ENCODE data around the gene CDPF1. TPM values are rescaled to one million over a fixed set of nuclear protein-coding genes. Genes with fewer than 3 reads are reported as not detected.

The CDPF1 gene
- polyA plus RNA-seq, 2 donors: 6.6 to 7.4 TPM

- Histone ChIP-seq H3K4me3 (ENCODE audit: low read depth in 1 of 2, low read length in 2 of 2) (no peak overlapping the region), H3K36me3 (ENCODE audit: control insufficient read depth in 2 of 2, insufficient read depth in 2 of 2, low read length in 1 of 2) (no peaks in the 10 kb centered on the region), H3K4me1 (ENCODE audit: control insufficient read depth in 2 of 2, insufficient read depth in 2 of 2, low read length in 1 of 2) (peaks cover 2 to 8% of the 10 kb centered on the region in 2 donors), H3K9me3 (ENCODE audit: control insufficient read depth in 2 of 2, insufficient read depth in 1 of 2, low read depth in 1 of 2, low read length in 1 of 2) (no peaks in the 10 kb centered on the region), H3K27me3 (ENCODE audit: control insufficient read depth in 1 of 2, insufficient read depth in 2 of 2, low read length in 2 of 2) (no peaks in the 10 kb centered on the region), H3K27ac (ENCODE audit: low read depth in 2 of 2, low read length in 1 of 2) (no peak overlapping the region)
- WGBS, 2 donors: 80% methylated on average over 12 of the region's 12 CpGs
Measured at GRCh38 chr22:46259374-46259773, 9.3 kb upstream of the CDPF1 start.

GRCh38 chr22:46256358-46256958 is 6.4 kb upstream of the CDPF1 start:
- Histone ChIP-seq H3K9me3 (ENCODE audit: control insufficient read depth in 2 of 2, insufficient read depth in 1 of 2, low read depth in 1 of 2, low read length in 1 of 2) (no peaks in the 10 kb centered on the region), H3K27me3 (ENCODE audit: control insufficient read depth in 1 of 2, insufficient read depth in 2 of 2, low read length in 2 of 2) (no peaks in the 10 kb centered on the region), H3K27ac (ENCODE audit: low read depth in 2 of 2, low read length in 1 of 2) (no peak overlapping the region), H3K4me3 (ENCODE audit: low read depth in 1 of 2, low read length in 2 of 2) (no peak overlapping the region), H3K36me3 (ENCODE audit: control insufficient read depth in 2 of 2, insufficient read depth in 2 of 2, low read length in 1 of 2) (no peaks in the 10 kb centered on the region), H3K4me1 (ENCODE audit: control insufficient read depth in 2 of 2, insufficient read depth in 2 of 2, low read length in 1 of 2) (no peaks in the 10 kb centered on the region)
- 53 to 70% methylated on average over 8 of the region's 8 CpGs for WGBS, 2 donors

- no peaks in the 10 kb centered on the region for H3K27me3 ChIP-seq (ENCODE audit: control insufficient read depth in 1 of 2, insufficient read depth in 2 of 2, low read length in 2 of 2)
- 83 to 87% methylated on average over 9 of the region's 9 CpGs for WGBS, 2 donors
- H3K4me1 ChIP-seq (ENCODE audit: control insufficient read depth in 2 of 2, insufficient read depth in 2 of 2, low read length in 1 of 2): peaks cover 5 to 6% of the 10 kb centered on the region in 2 donors
- H3K9me3 ChIP-seq (ENCODE audit: control insufficient read depth in 2 of 2, insufficient read depth in 1 of 2, low read depth in 1 of 2, low read length in 1 of 2): no peaks in the 10 kb centered on the region
- no peak overlapping the region for H3K4me3 ChIP-seq (ENCODE audit: low read depth in 1 of 2, low read length in 2 of 2)
- H3K36me3 ChIP-seq (ENCODE audit: control insufficient read depth in 2 of 2, insufficient read depth in 2 of 2, low read length in 1 of 2): no peaks in the 10 kb centered on the region
- H3K27ac ChIP-seq (ENCODE audit: low read depth in 2 of 2, low read length in 1 of 2): no peak overlapping the region
Measured at GRCh38 chr22:46251816-46252380, 1.8 kb upstream of the CDPF1 start.

- no peak overlapping the region for H3K27ac ChIP-seq (ENCODE audit: low read depth in 2 of 2, low read length in 1 of 2)
Measured at GRCh38 chr22:46251266-46251665, 1.2 kb upstream of the CDPF1 start.

GRCh38 chr22:46250783-46251125 is 661 bp upstream of the CDPF1 start:
- H3K27me3 ChIP-seq (ENCODE audit: control insufficient read depth in 1 of 2, insufficient read depth in 2 of 2, low read length in 2 of 2): no peaks in the 10 kb centered on the region
- 11% methylated on average over 24 to 25 of the region's 25 CpGs for WGBS, 2 donors
- peaks cover 5 to 6% of the 10 kb centered on the region in 2 donors for H3K4me1 ChIP-seq (ENCODE audit: control insufficient read depth in 2 of 2, insufficient read depth in 2 of 2, low read length in 1 of 2)
- no peaks in the 10 kb centered on the region for H3K9me3 ChIP-seq (ENCODE audit: control insufficient read depth in 2 of 2, insufficient read depth in 1 of 2, low read depth in 1 of 2, low read length in 1 of 2)
- no peaks in the 10 kb centered on the region for H3K36me3 ChIP-seq (ENCODE audit: control insufficient read depth in 2 of 2, insufficient read depth in 2 of 2, low read length in 1 of 2)
- peak overlapping the region in 1 of 2 donors; percentile 88 for H3K27ac ChIP-seq (ENCODE audit: low read depth in 2 of 2, low read length in 1 of 2)
- peak overlapping the region; percentile 60 to 92 for H3K4me3 ChIP-seq (ENCODE audit: low read depth in 1 of 2, low read length in 2 of 2)

More at GRCh38 chr22:46251266-46251665, 1.2 kb upstream of the CDPF1 start:
- H3K4me3 ChIP-seq (ENCODE audit: low read depth in 1 of 2, low read length in 2 of 2): no peak overlapping the region
- 78 to 86% methylated on average over 7 of the region's 7 CpGs for WGBS, 2 donors
- H3K36me3 ChIP-seq (ENCODE audit: control insufficient read depth in 2 of 2, insufficient read depth in 2 of 2, low read length in 1 of 2): no peaks in the 10 kb centered on the region
- H3K4me1 ChIP-seq (ENCODE audit: control insufficient read depth in 2 of 2, insufficient read depth in 2 of 2, low read length in 1 of 2): peaks cover 5 to 6% of the 10 kb centered on the region in 2 donors
- H3K9me3 ChIP-seq (ENCODE audit: control insufficient read depth in 2 of 2, insufficient read depth in 1 of 2, low read depth in 1 of 2, low read length in 1 of 2): no peaks in the 10 kb centered on the region
- H3K27me3 ChIP-seq (ENCODE audit: control insufficient read depth in 1 of 2, insufficient read depth in 2 of 2, low read length in 2 of 2): no peaks in the 10 kb centered on the region

- no peak overlapping the region for H3K4me3 ChIP-seq (ENCODE audit: low read depth in 1 of 2, low read length in 2 of 2)
- H3K4me1 ChIP-seq (ENCODE audit: control insufficient read depth in 2 of 2, insufficient read depth in 2 of 2, low read length in 1 of 2): peaks cover 7 to 10% of the 10 kb centered on the region in 2 donors
- no peak overlapping the region for H3K27ac ChIP-seq (ENCODE audit: low read depth in 2 of 2, low read length in 1 of 2)
- no peaks in the 10 kb centered on the region for H3K9me3 ChIP-seq (ENCODE audit: control insufficient read depth in 2 of 2, insufficient read depth in 1 of 2, low read depth in 1 of 2, low read length in 1 of 2)
- WGBS, 2 donors: 89 to 94% methylated on average over 2 of the region's 2 CpGs
- H3K36me3 ChIP-seq (ENCODE audit: control insufficient read depth in 2 of 2, insufficient read depth in 2 of 2, low read length in 1 of 2): peaks cover 0 to 5% of the 10 kb centered on the region in 2 donors
- no peaks in the 10 kb centered on the region for H3K27me3 ChIP-seq (ENCODE audit: control insufficient read depth in 1 of 2, insufficient read depth in 2 of 2, low read length in 2 of 2)
Measured at GRCh38 chr22:46247443-46247975, 2.6 kb downstream of the CDPF1 start.

- Histone ChIP-seq H3K4me3 (ENCODE audit: low read depth in 1 of 2, low read length in 2 of 2) (no peak overlapping the region), H3K9me3 (ENCODE audit: control insufficient read depth in 2 of 2, insufficient read depth in 1 of 2, low read depth in 1 of 2, low read length in 1 of 2) (no peaks in the 10 kb centered on the region), H3K27ac (ENCODE audit: low read depth in 2 of 2, low read length in 1 of 2) (no peak overlapping the region), H3K36me3 (ENCODE audit: control insufficient read depth in 2 of 2, insufficient read depth in 2 of 2, low read length in 1 of 2) (peaks cover 0 to 5% of the 10 kb centered on the region in 2 donors), H3K4me1 (ENCODE audit: control insufficient read depth in 2 of 2, insufficient read depth in 2 of 2, low read length in 1 of 2) (peaks cover 6 to 10% of the 10 kb centered on the region in 2 donors), H3K27me3 (ENCODE audit: control insufficient read depth in 1 of 2, insufficient read depth in 2 of 2, low read length in 2 of 2) (no peaks in the 10 kb centered on the region)
- WGBS, 2 donors: 93 to 94% methylated on average over 10 of the region's 10 CpGs
Measured at GRCh38 chr22:46246178-46246577, 3.9 kb downstream of the CDPF1 start.

- H3K27me3 ChIP-seq (ENCODE audit: control insufficient read depth in 1 of 2, insufficient read depth in 2 of 2, low read length in 2 of 2): no peaks in the 10 kb centered on the region
- H3K36me3 ChIP-seq (ENCODE audit: control insufficient read depth in 2 of 2, insufficient read depth in 2 of 2, low read length in 1 of 2): peaks cover 0 to 5% of the 10 kb centered on the region in 2 donors
- 67 to 75% methylated on average over 15 to 16 of the region's 16 CpGs for WGBS, 2 donors
- peaks cover 2 to 4% of the 10 kb centered on the region in 2 donors for H3K4me1 ChIP-seq (ENCODE audit: control insufficient read depth in 2 of 2, insufficient read depth in 2 of 2, low read length in 1 of 2)
- no peak overlapping the region for H3K27ac ChIP-seq (ENCODE audit: low read depth in 2 of 2, low read length in 1 of 2)
- H3K9me3 ChIP-seq (ENCODE audit: control insufficient read depth in 2 of 2, insufficient read depth in 1 of 2, low read depth in 1 of 2, low read length in 1 of 2): no peaks in the 10 kb centered on the region
- H3K4me3 ChIP-seq (ENCODE audit: low read depth in 1 of 2, low read length in 2 of 2): no peak overlapping the region
Measured at GRCh38 chr22:46245511-46245910, 4.6 kb downstream of the CDPF1 start.

GRCh38 chr22:46244771-46245170 is 5.3 kb downstream of the CDPF1 start:
- H3K27me3 ChIP-seq (ENCODE audit: control insufficient read depth in 1 of 2, insufficient read depth in 2 of 2, low read length in 2 of 2): no peaks in the 10 kb centered on the region
- no peaks in the 10 kb centered on the region for H3K9me3 ChIP-seq (ENCODE audit: control insufficient read depth in 2 of 2, insufficient read depth in 1 of 2, low read depth in 1 of 2, low read length in 1 of 2)
- H3K4me3 ChIP-seq (ENCODE audit: low read depth in 1 of 2, low read length in 2 of 2): no peak overlapping the region
- peaks cover 2 to 4% of the 10 kb centered on the region in 2 donors for H3K4me1 ChIP-seq (ENCODE audit: control insufficient read depth in 2 of 2, insufficient read depth in 2 of 2, low read length in 1 of 2)
- H3K36me3 ChIP-seq (ENCODE audit: control insufficient read depth in 2 of 2, insufficient read depth in 2 of 2, low read length in 1 of 2): peaks cover 0 to 9% of the 10 kb centered on the region in 2 donors
- H3K27ac ChIP-seq (ENCODE audit: low read depth in 2 of 2, low read length in 1 of 2): no peak overlapping the region
- 91 to 96% methylated on average over 9 of the region's 9 CpGs for WGBS, 2 donors

- Histone ChIP-seq H3K9me3 (ENCODE audit: control insufficient read depth in 2 of 2, insufficient read depth in 1 of 2, low read depth in 1 of 2, low read length in 1 of 2) (no peaks in the 10 kb centered on the region), H3K4me3 (ENCODE audit: low read depth in 1 of 2, low read length in 2 of 2) (no peak overlapping the region), H3K4me1 (ENCODE audit: control insufficient read depth in 2 of 2, insufficient read depth in 2 of 2, low read length in 1 of 2) (peaks cover 2 to 4% of the 10 kb centered on the region in 2 donors), H3K27ac (ENCODE audit: low read depth in 2 of 2, low read length in 1 of 2) (no peak overlapping the region), H3K36me3 (ENCODE audit: control insufficient read depth in 2 of 2, insufficient read depth in 2 of 2, low read length in 1 of 2) (peaks cover 0 to 21% of the 10 kb centered on the region in 2 donors), H3K27me3 (ENCODE audit: control insufficient read depth in 1 of 2, insufficient read depth in 2 of 2, low read length in 2 of 2) (no peaks in the 10 kb centered on the region)
- WGBS, 2 donors: 84 to 95% methylated on average over 10 of the region's 10 CpGs
Measured at GRCh38 chr22:46242076-46242475, 8.0 kb downstream of the CDPF1 start.

Measured in esophagus (tissue), 2 donors.